ENCODE measurements around the gene NFKBIL1. TPM values are rescaled to one million over a fixed set of nuclear protein-coding genes. Genes with fewer than 3 reads are reported as not detected.

NFKBIL1 gene
- total and polyA plus RNA-seq, 2 experiments from 2014 or later: 9.6 to 12.3 TPM

- no peak for TF ChIP-seq CTCF (conservative IDR thresholded peaks at IDR 0.05; ENCODE audit: low read depth in 2 of 2)
- TF ChIP-seq POLR2AphosphoS5 (IDR thresholded peaks at IDR 0.05; ENCODE audit: low read depth): no peak
- TF ChIP-seq EZH2phosphoT487 (IDR thresholded peaks at IDR 0.05; ENCODE audit: unreplicated experiment): no peak
- no peak for TF ChIP-seq CREB1 (CRISPR knock-in tag; IDR thresholded peaks at IDR 0.05; ENCODE audit: low read depth)
Measured at GRCh38 chr6:31513456-31514165, 33.8 kb upstream of the NFKBIL1 start (continued).

DNA sequence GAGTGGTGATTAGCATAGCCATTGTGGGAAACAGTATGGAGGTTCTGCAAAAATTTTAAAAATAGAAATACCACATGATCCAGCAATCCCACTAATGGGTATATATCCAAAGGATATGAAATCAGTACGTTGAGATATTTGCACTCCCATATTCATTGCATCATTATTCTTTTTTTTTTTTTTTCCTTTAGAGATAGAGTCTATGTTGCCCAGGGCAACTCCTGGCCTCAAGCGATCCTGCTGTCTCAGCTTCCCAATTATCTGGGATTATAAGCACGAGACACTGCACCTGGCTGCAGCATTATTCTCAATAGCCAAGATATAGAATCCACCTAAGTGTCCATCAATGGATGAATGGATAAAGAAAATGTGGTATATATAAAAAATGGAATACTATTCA lies 25.6 kb upstream of the NFKBIL1 start:
- H3K9me2 ChIP-seq (ENCODE audit: insufficient read depth): no peaks in the 10 kb centered on the region
- H3K9me3 Mint-ChIP-seq: peaks cover 3% of the 10 kb centered on the region; the same call in 1 of the 3 replicates
- H3K4me1 ChIP-seq (ENCODE audit: insufficient read depth): no peaks in the 10 kb centered on the region
- H3K4me3 Mint-ChIP-seq: no peak overlapping the region
- ATAC-seq (no peak), DNase-seq (ENCODE audit: low spot score) (no peak)
- no peak overlapping the region for H3K27ac ChIP-seq (ENCODE audit: low read depth)
- H3K36me3 ChIP-seq (ENCODE audit: insufficient read depth): no peaks in the 10 kb centered on the region
- H3F3A ChIP-seq (replicated peaks; ENCODE audit: low read depth): no peaks in the 10 kb centered on the region; the same call in 1 of the 2 replicates
- H3K79me2 ChIP-seq (replicated peaks; ENCODE audit: insufficient read depth): no peaks in the 10 kb centered on the region
- no peaks in the 10 kb centered on the region for H4K20me1 ChIP-seq (replicated peaks; ENCODE audit: insufficient read depth)
- no peak overlapping the region for H3K4me2 ChIP-seq
- H3K27me3 Mint-ChIP-seq (ENCODE audit: insufficient read depth, low read depth, poor library complexity): peaks cover 6% of the 10 kb centered on the region
- no peak overlapping the region for H3K27ac Mint-ChIP-seq
- H3K27me3 ChIP-seq (ENCODE audit: insufficient read depth): no peaks in the 10 kb centered on the region
- no peak overlapping the region for H2AFZ ChIP-seq
- no peaks in the 10 kb centered on the region for H3K36me3 Mint-ChIP-seq (ENCODE audit: low read depth)
- H3K4me1 Mint-ChIP-seq: no peaks in the 10 kb centered on the region; the same call in 2 of the 3 replicates
- no peak overlapping the region for H3K4me3 ChIP-seq
- TF ChIP-seq CREB1 (CRISPR knock-in tag; IDR thresholded peaks at IDR 0.05; ENCODE audit: low read depth) (no peak), EZH2phosphoT487 (IDR thresholded peaks at IDR 0.05; ENCODE audit: unreplicated experiment) (no peak), ZNF462 (CRISPR knock-in tag; IDR thresholded peaks at IDR 0.05) (no peak), REST (IDR thresholded peaks at IDR 0.05; ENCODE audit: unreplicated experiment) (no peak), CTCF (conservative IDR thresholded peaks at IDR 0.05; ENCODE audit: low read depth in 2 of 2) (no peak), NANOG (IDR thresholded peaks at IDR 0.05; ENCODE audit: borderline replicate concordance) (no peak), POLR2AphosphoS5 (IDR thresholded peaks at IDR 0.05; ENCODE audit: low read depth) (no peak)
- TF ChIP-seq, protein P1, sequence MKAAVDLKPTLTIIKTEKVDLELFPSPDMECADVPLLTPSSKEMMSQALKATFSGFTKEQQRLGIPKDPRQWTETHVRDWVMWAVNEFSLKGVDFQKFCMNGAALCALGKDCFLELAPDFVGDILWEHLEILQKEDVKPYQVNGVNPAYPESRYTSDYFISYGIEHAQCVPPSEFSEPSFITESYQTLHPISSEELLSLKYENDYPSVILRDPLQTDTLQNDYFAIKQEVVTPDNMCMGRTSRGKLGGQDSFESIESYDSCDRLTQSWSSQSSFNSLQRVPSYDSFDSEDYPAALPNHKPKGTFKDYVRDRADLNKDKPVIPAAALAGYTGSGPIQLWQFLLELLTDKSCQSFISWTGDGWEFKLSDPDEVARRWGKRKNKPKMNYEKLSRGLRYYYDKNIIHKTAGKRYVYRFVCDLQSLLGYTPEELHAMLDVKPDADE (IDR thresholded peaks at IDR 0.05): no peak
